Fibroblast of lung (primary cell): ENCODE measurements around the gene SLFN14. TPM values are rescaled to one million over a fixed set of nuclear protein-coding genes. Genes with fewer than 3 reads are reported as not detected.
A peak's percentile ranks its signal among the peaks of the same experiment; 100 is the strongest.
"Not testable (repeated sequence)": the region's sequence is repeated elsewhere in the genome, so short reads cannot be mapped to it uniquely, and the experiment has no call there.

ENCODE experiments used
- DNase-seq, 2 donors: peaks; one replicate each; pipeline versions ENCODE4 v3.0.0 to v3.0.0-alpha.2; 2010; ENCODE audit warnings: low read depth in 2 of 2
- H2AFZ ChIP-seq: 2 replicates; pipeline ENCODE4 v1.5.1; 2012; ENCODE audit warnings: low read length, control low read depth, inconsistent platforms
- H3K27ac ChIP-seq: 2 replicates; pipeline ENCODE4 v1.5.1; 2011; ENCODE audit warnings: low read length, control low read depth; ENCODE audit not compliant: insufficient read depth
- H3K27me3 ChIP-seq: 2 replicates; pipeline ENCODE4 v1.5.1; 2011; ENCODE audit warnings: mild to moderate bottlenecking, low read length; ENCODE audit not compliant: control insufficient read depth, insufficient read depth
- H3K36me3 ChIP-seq: 2 replicates; pipeline ENCODE4 v1.5.1; 2011; ENCODE audit warnings: low read length; ENCODE audit not compliant: control insufficient read depth, insufficient read depth
- H3K4me1 ChIP-seq: 2 replicates; pipeline ENCODE4 v1.5.1; 2011; ENCODE audit warnings: low read length; ENCODE audit not compliant: control insufficient read depth, insufficient read depth; ENCODE audit errors: extremely low read depth
- H3K4me2 ChIP-seq: 2 replicates; pipeline ENCODE4 v1.5.1; 2011; ENCODE audit warnings: low read length, control low read depth; ENCODE audit not compliant: insufficient read depth; ENCODE audit errors: extremely low read depth
- H3K4me3 ChIP-seq, 4 experiments: fragments of 200-600 bp in 1 of 4; sonication (generic) in 1 of 4; replicated peaks in 1 of 4; 2 replicates each; pipeline ENCODE4 v1.5.1; 2011 to 2016; ENCODE audit warnings: low read length in 4 of 4, low read depth in 3 of 4, mild to moderate bottlenecking in 3 of 4, control low read depth in 2 of 4, inconsistent platforms in 1 of 4, mixed read lengths in 1 of 4; ENCODE audit not compliant: insufficient read depth in 1 of 4; ENCODE audit errors: control extremely low read depth in 1 of 4
- H3K79me2 ChIP-seq: 2 replicates; pipeline ENCODE4 v1.5.1; 2012; ENCODE audit warnings: mild to moderate bottlenecking, low read length, inconsistent platforms; ENCODE audit not compliant: control insufficient read depth, insufficient read depth
- H3K9ac ChIP-seq: 2 replicates; pipeline ENCODE4 v1.5.1; 2011; ENCODE audit warnings: mild to moderate bottlenecking, low read length, control low read depth; ENCODE audit not compliant: insufficient read depth
- H3K9me3 ChIP-seq: 2 replicates; pipeline ENCODE4 v1.5.1; 2012; ENCODE audit warnings: low read depth, low read length; ENCODE audit not compliant: control insufficient read depth, insufficient read depth
- H4K20me1 ChIP-seq: 2 replicates; pipeline ENCODE4 v1.5.1; 2011; ENCODE audit warnings: low read length; ENCODE audit not compliant: control insufficient read depth, insufficient read depth; ENCODE audit errors: extremely low read depth
- CTCF ChIP-seq, 2 donors: IDR thresholded peaks in 1 of 2; conservative IDR thresholded peaks in 1 of 2; 1 replicate in 1 of 2; 2 replicates in 1 of 2; pipeline ENCODE4 v1.5.1; 2011 to 2012; ENCODE audit warnings: low read length in 2 of 2, control low read depth in 1 of 2, inconsistent platforms in 1 of 2, low read depth in 1 of 2, mild to moderate bottlenecking in 1 of 2
- EZH2 ChIP-seq: IDR thresholded peaks from 2 replicates; pipeline ENCODE4 v1.5.1; 2012; ENCODE audit warnings: low read length, control low read depth, mild to moderate bottlenecking; ENCODE audit errors: missing control alignments
- polyA plus RNA-seq, 2 donors: library from polyadenylated mRNA; depleted of rRNA in 1 of 2; stranded (reverse) in 1 of 2; unstranded in 1 of 2; fragments of >200 nt; gene quantifications; 2 replicates each; pipeline ENCODE4 v1.2.1, GENCODE V29; 2011 to 2012; ENCODE audit warnings: missing spikeins in 1 of 2
- total RNA-seq: library from RNA; depleted of rRNA; stranded (reverse); fragments of >200 nt; gene quantifications from 2 replicates; pipeline ENCODE4 v1.2.1, GENCODE V29; 2014

Gene SLFN14
- total and polyA plus RNA-seq, 2 donors (not counting 1 experiment from before 2014, with no cell fraction given): not detected

GRCh38 chr17:35519906-35520442, 40.6 kb downstream of the SLFN14 start:
- no peak overlapping the region for H3K9ac ChIP-seq
- no peaks in the 10 kb centered on the region for H3K9me3 ChIP-seq
- no peak overlapping the region for H3K27ac ChIP-seq
- H3K27me3 ChIP-seq: peaks cover under 1% of the 10 kb centered on the region
- H3K4me2 ChIP-seq: no peak overlapping the region
- H3K4me3 ChIP-seq: no peak overlapping the region
- H3K36me3 ChIP-seq: no peaks in the 10 kb centered on the region
- no peaks in the 10 kb centered on the region for H3K79me2 ChIP-seq
- no peak for TF ChIP-seq EZH2
- TF ChIP-seq CTCF (conservative IDR thresholded peaks at IDR 0.05 in 1 of 2, IDR thresholded peaks at IDR 0.05 in 1 of 2; ENCODE audit: low read depth in 1 of 2, low read length in 2 of 2): no peak
- no peaks in the 10 kb centered on the region for H3K4me1 ChIP-seq
- H2AFZ ChIP-seq: no peak overlapping the region
- H4K20me1 ChIP-seq: no peaks in the 10 kb centered on the region
- DNase-seq: no peak

GRCh38 chr17:35519439-35519838, 41.2 kb downstream of the SLFN14 start:
- Histone ChIP-seq H3K9me3 (no peaks in the 10 kb centered on the region), H3K9ac (no peak overlapping the region), H3K27me3 (peaks cover 5% of the 10 kb centered on the region), H3K27ac (no peak overlapping the region), H3K4me1 (no peaks in the 10 kb centered on the region), H4K20me1 (no peaks in the 10 kb centered on the region), H3K4me2 (no peak overlapping the region), H3K79me2 (no peaks in the 10 kb centered on the region), H3K4me3 (no peak overlapping the region), H2AFZ (no peak overlapping the region), H3K36me3 (no peaks in the 10 kb centered on the region)
- DNase-seq: no peak
- no peak for TF ChIP-seq EZH2

- not testable (repeated sequence) for H3K9me3 ChIP-seq
Observed at GRCh38 chr17:35518431-35518830, 42.2 kb downstream of the SLFN14 start.

GRCh38 chr17:35515027-35515426, 45.6 kb downstream of the SLFN14 start:
- Histone ChIP-seq H3K4me2 (no peak overlapping the region), H3K9ac (no peak overlapping the region), H3K27me3 (peaks cover 12% of the 10 kb centered on the region)

More at GRCh38 chr17:35518431-35518830, 42.2 kb downstream of the SLFN14 start:
- peaks cover 12% of the 10 kb centered on the region for H3K27me3 ChIP-seq
- H3K79me2 ChIP-seq, H3K36me3 ChIP-seq, H3K4me2 ChIP-seq, H3K4me1 ChIP-seq, H3K27ac ChIP-seq, H2AFZ ChIP-seq, DNase-seq, H4K20me1 ChIP-seq, H3K4me3 ChIP-seq, H3K9ac ChIP-seq: not testable (repeated sequence)

More at GRCh38 chr17:35515027-35515426, 45.6 kb downstream of the SLFN14 start:
- Histone ChIP-seq H3K36me3 (no peaks in the 10 kb centered on the region), H3K9me3 (no peaks in the 10 kb centered on the region), H2AFZ (no peak overlapping the region), H3K4me3 (no peak overlapping the region), H3K4me1 (no peaks in the 10 kb centered on the region), H4K20me1 (no peaks in the 10 kb centered on the region), H3K79me2 (no peaks in the 10 kb centered on the region), H3K27ac (no peak overlapping the region)
- no peak for DNase-seq
- peak; percentile 47 for TF ChIP-seq EZH2
- no peak for TF ChIP-seq CTCF (conservative IDR thresholded peaks at IDR 0.05 in 1 of 2, IDR thresholded peaks at IDR 0.05 in 1 of 2; ENCODE audit: low read depth in 1 of 2, low read length in 2 of 2)
